ENCODE data around the gene LYL1. TPM values are rescaled to one million over a fixed set of nuclear protein-coding genes. Genes with fewer than 3 reads are reported as not detected.

Gene LYL1
- total and polyA plus RNA-seq, 8 donors = 5.3 to 32.9 (median 9.9) TPM

- no peaks in the 10 kb centered on the region for H3K9me3 ChIP-seq
- H3K36me3 ChIP-seq = peaks cover 0 to 12% of the 10 kb centered on the region in 2 donors
- no peak for ATAC-seq
- H3K27me3 ChIP-seq = peaks cover 0 to 7% of the 10 kb centered on the region in 2 donors
- no peak for DNase-seq
- intact Hi-C loops (cut with DNase I) = no loop called here
- peak overlapping the region; percentile 82 to 98 for H3K27ac ChIP-seq
- peaks cover 13 to 81% of the 10 kb centered on the region in 2 donors for H3K4me1 ChIP-seq
- peak overlapping the region; percentile 42 to 50 for H3K4me3 ChIP-seq
- TF ChIP-seq, protein P1, sequence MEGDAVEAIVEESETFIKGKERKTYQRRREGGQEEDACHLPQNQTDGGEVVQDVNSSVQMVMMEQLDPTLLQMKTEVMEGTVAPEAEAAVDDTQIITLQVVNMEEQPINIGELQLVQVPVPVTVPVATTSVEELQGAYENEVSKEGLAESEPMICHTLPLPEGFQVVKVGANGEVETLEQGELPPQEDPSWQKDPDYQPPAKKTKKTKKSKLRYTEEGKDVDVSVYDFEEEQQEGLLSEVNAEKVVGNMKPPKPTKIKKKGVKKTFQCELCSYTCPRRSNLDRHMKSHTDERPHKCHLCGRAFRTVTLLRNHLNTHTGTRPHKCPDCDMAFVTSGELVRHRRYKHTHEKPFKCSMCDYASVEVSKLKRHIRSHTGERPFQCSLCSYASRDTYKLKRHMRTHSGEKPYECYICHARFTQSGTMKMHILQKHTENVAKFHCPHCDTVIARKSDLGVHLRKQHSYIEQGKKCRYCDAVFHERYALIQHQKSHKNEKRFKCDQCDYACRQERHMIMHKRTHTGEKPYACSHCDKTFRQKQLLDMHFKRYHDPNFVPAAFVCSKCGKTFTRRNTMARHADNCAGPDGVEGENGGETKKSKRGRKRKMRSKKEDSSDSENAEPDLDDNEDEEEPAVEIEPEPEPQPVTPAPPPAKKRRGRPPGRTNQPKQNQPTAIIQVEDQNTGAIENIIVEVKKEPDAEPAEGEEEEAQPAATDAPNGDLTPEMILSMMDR (IDR thresholded peaks at IDR 0.05) = no peak
Measured at GRCh38 chr19:13100841-13101589, 1.6 kb downstream of the LYL1 start.

DNA sequence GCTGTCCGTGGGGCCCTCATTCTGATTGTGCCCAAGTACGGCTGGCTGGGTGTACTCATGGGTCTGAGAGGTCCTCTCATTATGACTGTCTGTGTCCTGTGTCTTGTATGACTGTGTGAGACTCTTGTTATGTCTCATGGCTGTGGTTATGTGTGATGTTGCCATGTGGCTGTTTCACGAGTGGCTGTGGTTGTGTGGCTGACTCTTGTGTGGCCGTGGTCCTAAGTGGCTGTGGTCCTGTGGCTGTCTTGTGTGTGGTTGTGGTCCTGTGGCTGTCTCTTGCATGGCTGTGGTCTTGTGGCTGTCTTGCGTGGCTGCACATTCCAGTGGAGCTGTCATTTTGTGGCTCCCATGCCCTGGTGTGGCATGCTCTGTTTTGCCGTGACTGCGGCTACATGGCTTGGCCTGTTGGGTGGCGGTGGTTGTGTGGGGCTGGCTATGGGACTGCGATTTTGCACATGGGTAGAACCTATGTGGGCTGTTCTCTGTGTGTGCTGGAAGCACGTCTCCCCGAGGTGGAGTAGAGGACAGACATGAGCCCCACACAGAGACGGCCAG, 2.5 kb downstream of the LYL1 start:
- TF ChIP-seq, protein P1 (IDR thresholded peaks at IDR 0.05) = no peak
- no peak for ATAC-seq
- peak overlapping the region in 1 of 2 donors; percentile 50 for H3K4me3 ChIP-seq
- peaks cover 0 to 12% of the 10 kb centered on the region in 2 donors for H3K27me3 ChIP-seq
- H3K36me3 ChIP-seq = peaks cover 0 to 16% of the 10 kb centered on the region in 2 donors
- peaks cover 13 to 83% of the 10 kb centered on the region in 2 donors for H3K4me1 ChIP-seq
- no peak for DNase-seq
- H3K27ac ChIP-seq = peak overlapping the region; percentile 90 to 98
- intact Hi-C loops (cut with DNase I) = no loop called here
- no peaks in the 10 kb centered on the region for H3K9me3 ChIP-seq

DNA sequence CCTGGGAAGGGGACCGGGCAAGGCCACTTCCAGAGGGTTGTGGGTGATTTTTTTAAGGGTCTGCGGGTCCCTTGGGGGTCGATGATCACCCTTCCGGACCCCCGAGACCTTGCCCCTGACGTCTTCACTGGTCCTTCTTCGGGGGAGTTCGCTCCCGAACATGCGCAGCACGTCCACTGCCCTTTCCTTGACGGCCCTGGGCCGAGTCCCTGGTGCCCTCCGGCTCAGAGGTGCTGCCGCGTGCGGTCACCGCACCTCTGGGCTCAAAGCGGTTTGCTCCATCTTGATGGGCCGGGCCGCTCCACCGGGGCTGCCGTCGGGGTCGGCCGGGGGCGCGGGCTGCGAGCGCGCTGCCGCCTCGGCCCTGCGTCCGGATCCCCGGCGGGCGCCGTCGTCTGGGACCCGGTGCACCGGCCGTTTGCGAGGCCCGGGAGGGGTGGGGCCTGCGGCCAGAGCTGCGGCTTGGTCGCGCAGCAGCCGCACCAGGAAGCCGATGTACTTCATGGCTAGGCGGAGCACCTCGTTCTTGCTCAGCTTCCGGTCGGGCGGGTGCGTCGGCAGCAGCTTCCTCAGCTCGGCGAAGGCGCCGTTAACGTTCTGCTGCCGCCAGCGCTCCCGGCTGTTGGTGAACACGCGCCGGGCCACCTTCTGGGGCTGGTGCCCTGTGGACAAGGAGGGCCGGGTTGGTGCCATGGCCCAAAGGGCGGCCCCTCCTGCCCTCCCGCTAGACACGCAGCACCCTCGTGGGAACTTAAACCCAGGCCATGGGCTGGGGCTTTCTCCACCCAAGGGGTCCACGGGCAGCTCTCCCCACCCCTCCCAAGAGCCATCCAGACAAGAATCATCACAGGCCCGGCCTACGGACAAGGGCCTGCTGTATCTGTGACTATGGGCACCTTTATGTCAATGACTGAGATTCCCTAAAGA, 3.3 kb downstream of the LYL1 start:
- Histone ChIP-seq H3K27me3 (peaks cover 0 to 12% of the 10 kb centered on the region in 2 donors), H3K36me3 (peaks cover 0 to 23% of the 10 kb centered on the region in 2 donors), H3K4me1 (peaks cover 13 to 83% of the 10 kb centered on the region in 2 donors), H3K4me3 (peak overlapping the region; percentile 21 to 50), H3K9me3 (no peaks in the 10 kb centered on the region), H3K27ac (peak overlapping the region; percentile 90 to 98)
- DNase-seq = peak in 2 of 4 donors; percentile 87 to 96
- TF ChIP-seq, protein P1 (IDR thresholded peaks at IDR 0.05) = no peak
- ATAC-seq = peak; percentile 38
- intact Hi-C loops (cut with DNase I) = loop anchor here in 1 of 2 donors (10.0 kb wide), 1 partner anchor 115 kb away; no protein-coding TSS in a partner anchor

DNA sequence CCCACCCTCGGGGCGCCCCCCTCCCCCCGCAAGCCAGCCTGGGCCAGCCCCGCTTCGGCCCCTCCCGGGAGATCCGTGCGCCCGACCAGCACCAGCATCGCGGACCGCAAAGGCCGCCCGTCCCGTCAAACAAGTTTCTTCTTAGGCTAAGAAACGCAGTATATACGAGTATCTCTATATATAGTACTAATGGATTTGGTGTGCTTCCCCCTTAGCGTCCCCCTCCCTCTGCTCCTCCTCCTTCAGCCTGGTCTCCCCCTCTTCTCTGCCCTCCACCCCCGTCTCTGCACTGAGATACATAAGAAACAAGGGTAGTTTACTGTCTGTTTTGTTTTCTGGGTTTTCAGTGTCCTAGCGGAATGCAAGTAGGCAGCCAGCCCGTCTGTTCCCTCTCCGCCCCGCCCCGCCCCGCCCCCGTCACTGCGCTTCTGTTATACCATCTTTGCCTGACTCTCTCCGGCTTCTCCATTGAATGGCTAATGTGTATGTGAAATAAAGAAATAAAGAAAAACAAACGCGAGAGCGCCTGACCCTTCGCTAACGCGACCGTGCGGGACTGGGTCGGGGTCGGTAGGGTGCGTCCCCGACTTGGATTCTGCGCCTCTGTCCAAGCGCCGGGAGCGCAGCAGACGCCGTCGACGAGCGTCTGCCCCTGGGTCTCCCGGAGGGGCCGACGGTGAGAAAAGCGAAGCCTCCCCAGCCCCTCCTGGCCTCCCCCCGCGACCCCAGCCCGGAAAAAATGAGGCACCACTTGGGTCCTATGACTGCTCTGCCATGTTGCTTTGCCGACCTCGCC, 4.2 kb downstream of the LYL1 start:
- intact Hi-C loops (cut with DNase I) = loop anchor here in 1 of 2 donors (10.0 kb wide), 1 partner anchor 114 kb away; no protein-coding TSS in a partner anchor
- Histone ChIP-seq H3K9me3 (no peaks in the 10 kb centered on the region), H3K36me3 (peaks cover 0 to 23% of the 10 kb centered on the region in 2 donors), H3K4me1 (peaks cover 15 to 83% of the 10 kb centered on the region in 2 donors), H3K4me3 (peak overlapping the region; percentile 21 to 50), H3K27ac (peak overlapping the region; percentile 90 to 98), H3K27me3 (peaks cover 0 to 12% of the 10 kb centered on the region in 2 donors)
- ATAC-seq = peak; percentile 8
- TF ChIP-seq, protein P1 (IDR thresholded peaks at IDR 0.05) = no peak
- DNase-seq = peak in 1 of 4 donors; percentile 70

All from left lung (tissue), 10 donors.